ENCODE results near the gene P2RX6.

DNA sequence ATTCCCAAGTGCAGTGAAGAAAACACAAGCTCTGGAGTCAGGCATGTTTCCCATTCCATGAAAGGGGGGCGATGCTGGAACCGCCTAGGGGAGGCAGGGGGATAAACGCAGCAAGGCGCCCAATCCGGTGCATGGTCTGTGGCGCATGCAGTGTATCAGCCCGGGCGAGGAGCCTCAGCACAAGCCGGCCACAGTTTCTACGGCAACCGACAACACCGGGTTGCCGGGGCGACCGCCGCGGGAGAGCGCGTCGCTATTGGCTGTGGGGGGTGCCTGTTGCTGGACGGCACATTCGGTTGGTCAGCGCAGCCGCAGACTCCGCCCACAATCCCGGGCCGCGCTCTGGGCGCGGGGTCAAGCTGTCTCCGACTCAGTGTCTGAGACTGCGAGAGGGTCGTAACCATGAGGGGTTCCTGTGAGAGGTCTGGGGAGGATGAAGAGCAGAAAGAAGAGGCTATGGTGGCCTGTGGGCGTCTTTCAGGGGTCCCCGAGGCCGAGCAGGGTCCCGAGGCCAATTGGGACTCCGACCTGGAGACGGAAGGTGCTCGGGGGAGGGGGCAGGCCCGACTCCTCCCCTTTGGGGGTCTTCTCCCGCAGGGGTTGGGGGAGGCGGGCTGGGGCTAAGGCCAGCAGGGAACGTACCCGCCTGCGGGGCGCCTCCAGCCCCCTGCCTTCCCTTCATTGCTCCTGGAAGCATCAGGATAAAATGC lies 30.8 kb downstream of the P2RX6 start, which contains the start of gene LRRC74B:
- TF ChIP-seq, protein P1, sequence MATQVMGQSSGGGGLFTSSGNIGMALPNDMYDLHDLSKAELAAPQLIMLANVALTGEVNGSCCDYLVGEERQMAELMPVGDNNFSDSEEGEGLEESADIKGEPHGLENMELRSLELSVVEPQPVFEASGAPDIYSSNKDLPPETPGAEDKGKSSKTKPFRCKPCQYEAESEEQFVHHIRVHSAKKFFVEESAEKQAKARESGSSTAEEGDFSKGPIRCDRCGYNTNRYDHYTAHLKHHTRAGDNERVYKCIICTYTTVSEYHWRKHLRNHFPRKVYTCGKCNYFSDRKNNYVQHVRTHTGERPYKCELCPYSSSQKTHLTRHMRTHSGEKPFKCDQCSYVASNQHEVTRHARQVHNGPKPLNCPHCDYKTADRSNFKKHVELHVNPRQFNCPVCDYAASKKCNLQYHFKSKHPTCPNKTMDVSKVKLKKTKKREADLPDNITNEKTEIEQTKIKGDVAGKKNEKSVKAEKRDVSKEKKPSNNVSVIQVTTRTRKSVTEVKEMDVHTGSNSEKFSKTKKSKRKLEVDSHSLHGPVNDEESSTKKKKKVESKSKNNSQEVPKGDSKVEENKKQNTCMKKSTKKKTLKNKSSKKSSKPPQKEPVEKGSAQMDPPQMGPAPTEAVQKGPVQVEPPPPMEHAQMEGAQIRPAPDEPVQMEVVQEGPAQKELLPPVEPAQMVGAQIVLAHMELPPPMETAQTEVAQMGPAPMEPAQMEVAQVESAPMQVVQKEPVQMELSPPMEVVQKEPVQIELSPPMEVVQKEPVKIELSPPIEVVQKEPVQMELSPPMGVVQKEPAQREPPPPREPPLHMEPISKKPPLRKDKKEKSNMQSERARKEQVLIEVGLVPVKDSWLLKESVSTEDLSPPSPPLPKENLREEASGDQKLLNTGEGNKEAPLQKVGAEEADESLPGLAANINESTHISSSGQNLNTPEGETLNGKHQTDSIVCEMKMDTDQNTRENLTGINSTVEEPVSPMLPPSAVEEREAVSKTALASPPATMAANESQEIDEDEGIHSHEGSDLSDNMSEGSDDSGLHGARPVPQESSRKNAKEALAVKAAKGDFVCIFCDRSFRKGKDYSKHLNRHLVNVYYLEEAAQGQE (IDR thresholded peaks at IDR 0.05; ENCODE audit: insufficient read depth in 1 of 2, low read depth in 2 of 2, low read length in 1 of 2), result no peak
- TF ChIP-seq, protein P2, sequence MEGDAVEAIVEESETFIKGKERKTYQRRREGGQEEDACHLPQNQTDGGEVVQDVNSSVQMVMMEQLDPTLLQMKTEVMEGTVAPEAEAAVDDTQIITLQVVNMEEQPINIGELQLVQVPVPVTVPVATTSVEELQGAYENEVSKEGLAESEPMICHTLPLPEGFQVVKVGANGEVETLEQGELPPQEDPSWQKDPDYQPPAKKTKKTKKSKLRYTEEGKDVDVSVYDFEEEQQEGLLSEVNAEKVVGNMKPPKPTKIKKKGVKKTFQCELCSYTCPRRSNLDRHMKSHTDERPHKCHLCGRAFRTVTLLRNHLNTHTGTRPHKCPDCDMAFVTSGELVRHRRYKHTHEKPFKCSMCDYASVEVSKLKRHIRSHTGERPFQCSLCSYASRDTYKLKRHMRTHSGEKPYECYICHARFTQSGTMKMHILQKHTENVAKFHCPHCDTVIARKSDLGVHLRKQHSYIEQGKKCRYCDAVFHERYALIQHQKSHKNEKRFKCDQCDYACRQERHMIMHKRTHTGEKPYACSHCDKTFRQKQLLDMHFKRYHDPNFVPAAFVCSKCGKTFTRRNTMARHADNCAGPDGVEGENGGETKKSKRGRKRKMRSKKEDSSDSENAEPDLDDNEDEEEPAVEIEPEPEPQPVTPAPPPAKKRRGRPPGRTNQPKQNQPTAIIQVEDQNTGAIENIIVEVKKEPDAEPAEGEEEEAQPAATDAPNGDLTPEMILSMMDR (IDR thresholded peaks at IDR 0.05), result no peak
- TF ChIP-seq POLR2AphosphoS5 (IDR thresholded peaks at IDR 0.05; ENCODE audit: low read depth, low read length), result no peak
- no peak for TF ChIP-seq SIN3A (IDR thresholded peaks at IDR 0.05; ENCODE audit: borderline replicate concordance, insufficient read depth, low read depth, low read length)
- TF ChIP-seq TCF7L2 (IDR thresholded peaks at IDR 0.05; ENCODE audit: low read depth, low read length), result no peak

Data from Panc1 (cell line).